ENCODE results near the gene MAOB.
A peak's percentile ranks its signal among the peaks of the same experiment; 100 is the strongest.

The MAOB gene

GRCh38 chrX:43750248-43750676, 132.0 kb downstream of the MAOB start:
- Histone ChIP-seq H3K27me3 (replicated peaks; ENCODE audit: insufficient read depth, low read length) (no peaks in the 10 kb centered on the region), H3K4me3 (ENCODE audit: low read length) (no peak overlapping the region), H3K27ac (ENCODE audit: low read length) (no peak overlapping the region), H2AFZ (ENCODE audit: low read length) (0 out of 2 replicates have a peak overlapping the region, but pooled peaks have one; percentile 53), H3F3A (ENCODE audit: insufficient read depth, low read length) (no peaks in the 10 kb centered on the region), H3K36me3 (replicated peaks; ENCODE audit: insufficient read depth, low read length) (no peaks in the 10 kb centered on the region), H3K4me1 (ENCODE audit: low read length) (0 out of 2 replicates have a peak, but pooled peaks cover 3% of the 10 kb centered on the region), H3K4me2 (ENCODE audit: low read depth, low read length) (peak overlapping the region; percentile 49; the same call in 1 of the 2 replicates), H3K9me2 (replicated peaks; ENCODE audit: insufficient read depth, low read length) (no peaks in the 10 kb centered on the region), H3K79me2 (ENCODE audit: low read length) (no peaks in the 10 kb centered on the region), H3K9me3 (replicated peaks; ENCODE audit: insufficient read depth, low read length) (no peaks in the 10 kb centered on the region), H3K9ac (ENCODE audit: low read length) (no peak overlapping the region), H4K20me1 (ENCODE audit: insufficient read depth, low read length) (no peaks in the 10 kb centered on the region)
- peak; percentile 70 for DNase-seq
- no peak for TF ChIP-seq EZH2phosphoT487 (IDR thresholded peaks at IDR 0.05; ENCODE audit: low read length)
- peak; percentile 58 for TF ChIP-seq CTCF (IDR thresholded peaks at IDR 0.05; ENCODE audit: low read length)

- no peak for DNase-seq
- H3K79me2 ChIP-seq (ENCODE audit: low read length) = no peaks in the 10 kb centered on the region
- no peak for TF ChIP-seq EZH2 (optimal IDR thresholded peaks at IDR 0.05; ENCODE audit: low read depth, low read length)
- no peak for TF ChIP-seq EZH2phosphoT487 (IDR thresholded peaks at IDR 0.05; ENCODE audit: low read length)
- TF ChIP-seq CTCF (IDR thresholded peaks at IDR 0.05; ENCODE audit: low read length) = no peak
- no peak overlapping the region for H2AFZ ChIP-seq (ENCODE audit: low read length)
- no peaks in the 10 kb centered on the region for H4K20me1 ChIP-seq (ENCODE audit: insufficient read depth, low read length)
- no peak overlapping the region for H3K9ac ChIP-seq (ENCODE audit: low read length)
- no peak overlapping the region for H3K4me3 ChIP-seq (ENCODE audit: low read length)
- H3K27ac ChIP-seq (ENCODE audit: low read length) = no peak overlapping the region
- H3K36me3 ChIP-seq (replicated peaks; ENCODE audit: insufficient read depth, low read length) = no peaks in the 10 kb centered on the region
- H3K4me2 ChIP-seq (ENCODE audit: low read depth, low read length) = no peak overlapping the region
- H3F3A ChIP-seq (ENCODE audit: insufficient read depth, low read length) = no peaks in the 10 kb centered on the region
- H3K9me3 ChIP-seq (replicated peaks; ENCODE audit: insufficient read depth, low read length) = no peaks in the 10 kb centered on the region
- H3K9me2 ChIP-seq (replicated peaks; ENCODE audit: insufficient read depth, low read length) = no peaks in the 10 kb centered on the region
- H3K27me3 ChIP-seq (replicated peaks; ENCODE audit: insufficient read depth, low read length) = no peaks in the 10 kb centered on the region
- H3K4me1 ChIP-seq (ENCODE audit: low read length) = 0 out of 2 replicates have a peak, but pooled peaks cover 3% of the 10 kb centered on the region
These were observed 134.8 kb downstream of the MAOB start for GRCh38 chrX:43747476-43747875.

GRCh38 chrX:43745938-43746721, 136.1 kb downstream of the MAOB start:
- Histone ChIP-seq H2AFZ (ENCODE audit: low read length) (no peak overlapping the region), H3K79me2 (ENCODE audit: low read length) (no peaks in the 10 kb centered on the region), H3K27me3 (replicated peaks; ENCODE audit: insufficient read depth, low read length) (no peaks in the 10 kb centered on the region), H3K9ac (ENCODE audit: low read length) (no peak overlapping the region), H4K20me1 (ENCODE audit: insufficient read depth, low read length) (no peaks in the 10 kb centered on the region), H3K4me2 (ENCODE audit: low read depth, low read length) (no peak overlapping the region), H3K9me3 (replicated peaks; ENCODE audit: insufficient read depth, low read length) (no peaks in the 10 kb centered on the region), H3F3A (ENCODE audit: insufficient read depth, low read length) (no peaks in the 10 kb centered on the region), H3K4me1 (ENCODE audit: low read length) (0 out of 2 replicates have a peak, but pooled peaks cover 3% of the 10 kb centered on the region), H3K9me2 (replicated peaks; ENCODE audit: insufficient read depth, low read length) (no peaks in the 10 kb centered on the region), H3K4me3 (ENCODE audit: low read length) (no peak overlapping the region), H3K27ac (ENCODE audit: low read length) (no peak overlapping the region), H3K36me3 (replicated peaks; ENCODE audit: insufficient read depth, low read length) (no peaks in the 10 kb centered on the region)
- TF ChIP-seq CTCF (IDR thresholded peaks at IDR 0.05; ENCODE audit: low read length) (no peak), EZH2phosphoT487 (IDR thresholded peaks at IDR 0.05; ENCODE audit: low read length) (no peak), EZH2 (optimal IDR thresholded peaks at IDR 0.05; ENCODE audit: low read depth, low read length) (no peak)
- DNase-seq = no peak
